RWPE1 (cell line): Measurements from ENCODE around the gene TBC1D21.

Experiments used
- CTCF ChIA-PET: fragments of 350-600 bp; sonication (Branson Sonifier 250); formaldehyde crosslinking; extraction: SDS; loops from one replicate; lab custom pipeline; 2021; lab: Yijun Ruan, JAX
- POLR2A ChIA-PET: fragments of 400-600 bp; formaldehyde crosslinking; extraction: SDS; loops from one replicate; lab custom pipeline; 2020; ENCODE audit warnings: antibody characterized with exemption; ENCODE audit not compliant: low non-redundant PET; lab: Yijun Ruan, JAX
- DNase-seq: peaks from one replicate; pipeline ENCODE4 v3.0.0; 2012; ENCODE audit warnings: low spot score
- H3K27ac ChIP-seq: fragments of 450-650 bp; 2 replicates; pipeline ENCODE4 v1.5.1; 2017
- CTCF ChIP-seq: fragments of 450-650 bp; conservative IDR thresholded peaks from 2 replicates; pipeline ENCODE4 v1.5.1; 2017; ENCODE audit warnings: low read depth, mild to moderate bottlenecking

TBC1D21 gene

GRCh38 chr15:73866481-73866880 is 6.9 kb upstream of the TBC1D21 start:
- CTCF ChIA-PET: no interaction called here
- no peak overlapping the region for H3K27ac ChIP-seq
- POLR2A ChIA-PET: no interaction called here
- DNase-seq: no peak
- TF ChIP-seq CTCF: no peak

- no peak for TF ChIP-seq CTCF
- ChIA-PET POLR2A (no interaction called here), CTCF (no interaction called here)
- no peak overlapping the region for H3K27ac ChIP-seq
- no peak for DNase-seq
Measured at GRCh38 chr15:73866881-73867410, 6.4 kb upstream of the TBC1D21 start.

GRCh38 chr15:73867426-73867825 is 5.9 kb upstream of the TBC1D21 start:
- no peak for DNase-seq
- POLR2A ChIA-PET: no interaction called here
- no peak overlapping the region for H3K27ac ChIP-seq
- CTCF ChIA-PET: no interaction called here
- no peak for TF ChIP-seq CTCF

- no peak for DNase-seq
- POLR2A ChIA-PET: no interaction called here
Measured at GRCh38 chr15:73867956-73868355, 5.4 kb upstream of the TBC1D21 start.

GRCh38 chr15:73869216-73869995 is 4.0 kb upstream of the TBC1D21 start:
- DNase-seq: no peak
- ChIA-PET CTCF (interaction anchor here (0.6 to 0.7 kb wide), 2 partner anchors 38 to 103 kb away, joined by 3 read pairs; no protein-coding TSS in a partner anchor), POLR2A (no interaction called here)
- no peak for TF ChIP-seq CTCF
- no peak overlapping the region for H3K27ac ChIP-seq

More at GRCh38 chr15:73867956-73868355, 5.4 kb upstream of the TBC1D21 start:
- TF ChIP-seq CTCF: no peak
- H3K27ac ChIP-seq: no peak overlapping the region
- CTCF ChIA-PET: no interaction called here

- no peak for DNase-seq
- POLR2A ChIA-PET: no interaction called here
- CTCF ChIA-PET: interaction anchor here (0.6 to 0.7 kb wide), 3 partner anchors 31 to 301 kb away, joined by 3 to 4 read pairs (median 3); no protein-coding TSS in a partner anchor
- no peak overlapping the region for H3K27ac ChIP-seq
- TF ChIP-seq CTCF: no peak
Measured at GRCh38 chr15:73870700-73871408, 2.5 kb upstream of the TBC1D21 start.
